Esophagus squamous epithelium (tissue), 4 donors: ENCODE data around the gene IKZF3.

Experiments used
- CTCF ChIP-seq, 6 experiments: fragments of 450-650 bp in 4 of 6; fragments of 200-600 bp in 2 of 6; sonication (generic) in 2 of 6; IDR thresholded peaks; one replicate each; pipeline ENCODE4 v1.5.1; 2016 to 2019; ENCODE audit warnings: antibody characterized with exemption in 6 of 6, mild to moderate bottlenecking in 4 of 6, moderate library complexity in 4 of 6
- POLR2A ChIP-seq, 4 donors: fragments of 450-650 bp; IDR thresholded peaks; one replicate each; pipeline ENCODE4 v1.6.1; 2017; ENCODE audit warnings: antibody characterized with exemption in 4 of 4, mild to moderate bottlenecking in 4 of 4, moderate library complexity in 3 of 4

DNA sequence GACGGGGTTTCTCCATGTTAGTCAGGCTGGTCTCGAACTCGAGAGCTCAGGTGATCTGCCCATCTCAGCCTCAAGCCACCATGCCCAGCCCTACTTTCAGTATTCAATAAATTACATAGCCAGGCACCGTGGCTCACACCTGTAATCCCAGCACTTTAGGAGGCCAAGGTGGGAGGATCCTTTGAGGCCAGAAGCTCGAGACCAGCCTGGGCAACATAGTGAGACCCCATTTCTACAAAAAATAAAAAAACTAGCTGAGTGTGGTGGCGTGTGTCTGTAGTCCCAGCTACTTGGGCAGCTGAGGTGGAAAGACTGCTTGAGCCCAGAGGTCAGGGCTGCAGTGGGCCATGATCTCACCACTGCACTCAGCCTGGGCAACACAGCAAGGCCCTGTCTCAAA is 142.0 kb downstream of the IKZF3 start:
- no peak for TF ChIP-seq CTCF (IDR thresholded peaks at IDR 0.05)
- TF ChIP-seq POLR2A (IDR thresholded peaks at IDR 0.05) = no peak
